Endothelial cell of umbilical vein (primary cell): ENCODE data around the gene SNRNP35.

Source experiments
- CTCF ChIP-seq, 2 donors: IDR thresholded peaks; 1 replicate in 1 of 2; 2 replicates in 1 of 2; pipeline ENCODE4 v1.5.1; 2011; ENCODE audit warnings: low read length in 2 of 2, mild to moderate bottlenecking in 2 of 2, moderate library complexity in 2 of 2, control low read depth in 1 of 2, inconsistent platforms in 1 of 2, low read depth in 1 of 2; ENCODE audit not compliant: insufficient read depth in 1 of 2; ENCODE audit errors: extremely low read depth in 1 of 2
- EZH2 ChIP-seq: IDR thresholded peaks from 2 replicates; pipeline ENCODE4 v1.6.1; 2012; ENCODE audit warnings: borderline replicate concordance, low read depth, mild to moderate bottlenecking, moderate library complexity, low read length, inconsistent platforms; ENCODE audit not compliant: severe bottlenecking
- JUN ChIP-seq: IDR thresholded peaks from 2 replicates; pipeline ENCODE4 v1.6.1; 2011; ENCODE audit warnings: borderline replicate concordance, low read depth; ENCODE audit not compliant: insufficient read length, insufficient read depth
- MAX ChIP-seq: IDR thresholded peaks from 2 replicates; pipeline ENCODE4 v1.6.1; 2011; ENCODE audit not compliant: insufficient read depth, insufficient read length
- POLR2A ChIP-seq: IDR thresholded peaks from 2 replicates; pipeline ENCODE4 v1.6.1; 2012; ENCODE audit warnings: low read depth, mild to moderate bottlenecking, control low read depth, low read length
- POLR2AphosphoS5 ChIP-seq: IDR thresholded peaks from 2 replicates; pipeline ENCODE4 v1.6.1; 2012; ENCODE audit warnings: low read depth, mild to moderate bottlenecking, control low read depth, low read length, moderate library complexity; ENCODE audit not compliant: insufficient read depth

DNA sequence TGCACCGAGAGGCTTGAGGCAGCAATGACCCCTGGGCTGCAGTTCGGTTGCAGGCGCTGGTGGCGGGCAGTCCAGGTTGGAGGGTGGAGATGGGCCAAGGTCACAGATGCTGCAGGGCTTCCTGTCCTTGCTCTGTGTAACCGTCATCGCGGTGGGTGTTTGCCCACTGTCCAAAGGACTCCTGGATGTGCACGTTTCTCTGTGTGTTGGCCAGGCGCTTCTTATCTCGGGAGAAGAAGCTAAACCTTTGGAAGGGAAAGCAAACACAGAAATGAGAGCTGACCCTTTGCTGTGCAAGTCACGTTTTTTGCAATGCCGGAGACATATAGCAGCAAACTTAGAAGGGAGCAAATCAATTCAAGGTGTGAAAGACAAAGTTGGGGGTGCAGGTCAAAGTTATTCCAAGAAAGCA lies 14.5 kb downstream of the SNRNP35 start:
- no peak for TF ChIP-seq CTCF (IDR thresholded peaks at IDR 0.05; ENCODE audit: extremely low read depth in 1 of 2, insufficient read depth in 1 of 2, low read depth in 1 of 2, low read length in 2 of 2)
- TF ChIP-seq POLR2AphosphoS5 = no peak
- no peak for TF ChIP-seq JUN
- TF ChIP-seq MAX = no peak
- TF ChIP-seq POLR2A = no peak
- no peak for TF ChIP-seq EZH2
